GM18951 (cell line): ENCODE results near the gene DLEC1.

ENCODE experiments used
- POLR2A ChIP-seq: IDR thresholded peaks from 4 replicates; pipeline ENCODE4 v1.6.1; 2011; ENCODE audit warnings: mild to moderate bottlenecking; ENCODE audit not compliant: insufficient read length, insufficient read depth; ENCODE audit errors: extremely low read depth
- in situ Hi-C: fragments of 300-500 bp; cut with MboI; formaldehyde crosslinking; loops from one replicate; pipeline ENCODE4 v1.12.0; 2022; ENCODE audit warnings: low sequenced_read_pairs, mixed read lengths, inconsistent platforms; ENCODE audit not compliant: unreplicated experiment

DLEC1 gene

DNA sequence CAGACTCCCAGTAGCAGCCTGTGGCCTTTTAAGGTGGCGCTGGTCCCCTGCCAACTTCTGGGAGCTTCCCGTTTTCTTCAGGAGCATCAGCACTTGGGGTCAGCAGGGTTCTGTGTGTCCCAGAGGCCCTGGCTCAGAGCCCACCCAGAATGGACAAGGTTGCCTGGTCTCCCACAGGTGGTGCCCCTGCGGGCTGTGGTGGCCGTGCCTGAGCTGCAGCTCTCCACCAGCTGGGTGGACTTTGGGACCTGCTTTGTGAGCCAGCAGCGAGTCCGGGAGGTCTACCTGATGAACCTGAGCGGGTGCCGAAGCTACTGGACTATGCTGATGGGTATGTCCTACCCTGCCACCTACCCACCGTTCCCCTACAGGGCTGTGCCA lies 82.4 kb downstream of the DLEC1 start:
- in situ Hi-C loops, result loop anchor here (10.0 kb wide), 1 partner anchor 343 kb away; no protein-coding TSS in a partner anchor
- no peak for TF ChIP-seq POLR2A

DNA sequence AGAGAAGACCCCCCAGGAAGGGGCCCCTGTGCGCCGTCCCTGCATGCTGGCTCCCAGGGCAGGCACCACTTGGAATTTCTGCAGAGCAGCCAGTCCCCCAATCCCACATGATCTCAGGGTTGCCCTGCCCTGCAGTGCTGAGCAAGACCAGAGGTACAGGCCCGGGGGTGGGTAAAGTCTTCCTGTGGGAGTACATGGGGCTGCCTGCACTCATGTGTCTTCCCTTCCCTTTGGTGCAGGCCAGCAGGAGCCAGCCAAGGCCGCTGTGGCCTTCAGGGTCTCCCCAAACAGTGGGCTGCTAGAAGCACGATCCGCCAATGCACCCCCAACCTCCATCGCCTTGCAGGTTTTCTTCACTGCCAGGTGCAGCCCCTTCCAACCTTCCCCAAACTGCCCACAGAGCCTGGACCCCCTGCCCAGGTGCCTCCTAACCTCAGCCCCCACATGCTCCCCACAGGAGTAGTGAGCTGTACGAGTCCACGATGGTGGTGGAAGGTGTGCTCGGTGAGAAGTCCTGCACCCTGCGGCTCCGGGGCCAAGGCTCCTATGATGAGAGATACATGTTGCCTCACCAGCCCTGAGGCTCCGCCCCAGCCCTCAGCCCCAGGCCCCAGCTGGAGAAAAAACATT lies 82.9 kb downstream of the DLEC1 start:
- in situ Hi-C loops, result loop anchor here (10.0 kb wide), 1 partner anchor 343 kb away; no protein-coding TSS in a partner anchor
- no peak for TF ChIP-seq POLR2A

DNA sequence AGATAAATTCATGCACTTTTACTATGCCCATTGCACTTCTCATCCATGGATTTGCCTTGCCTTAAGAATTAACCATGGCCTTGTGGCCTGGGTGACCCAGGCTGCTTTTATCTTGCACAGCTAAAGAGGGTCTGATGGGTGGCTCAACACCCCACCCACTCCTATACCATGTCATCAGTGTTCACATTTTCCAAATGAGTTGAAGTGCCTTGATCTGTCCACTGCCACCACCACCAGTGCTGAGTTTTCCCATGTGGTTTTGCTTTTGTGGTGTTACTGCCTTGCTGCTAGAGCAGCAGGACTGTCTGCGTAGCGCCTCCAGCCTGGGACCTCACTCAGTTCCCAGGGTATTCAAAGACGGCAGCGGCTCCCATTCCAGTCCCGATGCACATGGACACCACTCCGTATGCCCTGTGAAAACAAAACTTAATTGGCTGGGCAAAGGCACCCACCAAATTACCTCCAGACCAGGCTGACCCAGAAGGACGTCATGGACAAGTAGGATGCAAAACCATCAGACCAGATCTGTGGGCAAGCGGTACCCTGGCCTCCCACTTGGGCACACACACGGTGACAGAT lies 83.8 kb downstream of the DLEC1 start:
- in situ Hi-C loops, result loop anchor here (10.0 kb wide), 1 partner anchor 342 kb away; no protein-coding TSS in a partner anchor

DNA sequence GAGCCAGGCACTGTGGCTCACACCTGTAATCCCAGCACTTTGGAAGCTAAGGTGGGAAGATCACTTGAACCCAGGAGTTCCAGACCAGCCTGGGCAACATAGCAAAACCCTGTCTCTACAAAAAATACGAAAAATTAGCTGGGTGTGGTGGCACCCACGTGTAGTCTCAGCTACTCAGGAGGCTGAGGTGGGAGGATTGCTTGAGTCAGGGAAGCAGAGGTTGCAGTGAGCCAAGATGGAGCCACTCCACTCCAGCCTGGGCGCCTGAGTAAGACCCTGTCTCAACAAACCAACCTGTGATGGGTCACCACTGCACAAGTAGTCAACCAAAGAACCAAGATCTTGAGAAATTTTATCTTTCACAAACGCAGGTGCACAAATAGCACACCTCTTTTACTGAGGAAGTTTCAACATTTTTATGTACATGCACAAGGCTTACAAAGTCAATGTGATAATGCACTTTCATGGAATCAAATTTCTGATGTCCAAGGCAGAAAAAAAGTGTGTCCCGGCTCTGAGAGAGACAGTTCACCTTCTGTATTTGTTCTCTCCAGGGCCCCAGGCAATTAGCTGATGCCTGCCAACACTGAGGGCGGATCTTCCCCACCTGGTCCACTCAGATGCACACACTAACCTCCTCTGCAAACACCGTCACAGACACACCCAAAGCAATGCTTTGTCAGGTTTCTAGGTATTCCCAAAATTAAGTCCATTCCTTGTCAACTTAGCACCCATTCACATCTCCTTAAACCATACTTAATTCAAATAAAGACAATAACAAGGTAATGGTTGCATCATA lies 85.5 kb downstream of the DLEC1 start:
- in situ Hi-C loops, result loop anchor here (10.0 kb wide), 1 partner anchor 340 kb away; no protein-coding TSS in a partner anchor
- no peak for TF ChIP-seq POLR2A

More for the DNA sequence above, 83.8 kb downstream of the DLEC1 start:
- TF ChIP-seq POLR2A, result no peak

DNA sequence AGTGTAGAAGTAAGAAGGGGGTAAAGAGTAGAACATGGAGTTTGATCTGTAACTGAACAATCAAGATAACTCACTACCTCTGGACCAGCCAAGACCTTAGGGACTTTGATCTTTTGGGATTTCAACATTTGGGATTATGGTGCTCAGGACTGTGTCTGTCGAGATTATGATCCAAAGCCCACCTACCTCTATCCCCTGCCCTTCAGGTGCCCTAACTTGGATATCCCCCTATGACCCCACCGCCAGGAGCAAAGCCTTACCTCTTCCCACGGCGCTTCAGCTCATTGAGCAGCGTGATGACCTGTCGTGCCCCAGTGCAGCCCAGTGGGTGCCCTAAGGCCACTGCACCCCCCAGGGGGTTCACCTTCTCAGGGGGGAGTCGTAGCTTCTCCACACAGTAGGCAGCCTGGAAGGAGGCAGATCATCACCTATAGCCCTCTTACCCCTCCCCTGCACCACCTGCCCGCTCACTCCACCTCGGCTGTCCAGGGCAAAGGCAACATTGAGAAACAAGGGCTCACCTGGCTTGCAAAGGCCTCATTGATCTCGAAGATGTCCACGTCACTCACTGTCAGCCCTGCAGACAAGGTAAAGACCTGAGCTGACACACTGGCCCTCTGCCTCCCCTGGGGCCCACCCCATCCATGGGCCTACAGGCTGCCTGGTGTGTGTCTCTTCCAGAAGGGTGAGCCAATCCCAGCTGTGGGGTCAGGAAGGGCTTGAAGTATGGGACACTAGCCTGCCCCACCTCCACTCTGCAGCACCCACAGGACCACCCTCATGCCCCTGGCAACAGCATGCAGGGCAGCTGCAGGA lies 86.5 kb downstream of the DLEC1 start:
- in situ Hi-C loops, result loop anchor here (10.0 kb wide), 1 partner anchor 339 kb away; no protein-coding TSS in a partner anchor
- TF ChIP-seq POLR2A, result no peak

DNA sequence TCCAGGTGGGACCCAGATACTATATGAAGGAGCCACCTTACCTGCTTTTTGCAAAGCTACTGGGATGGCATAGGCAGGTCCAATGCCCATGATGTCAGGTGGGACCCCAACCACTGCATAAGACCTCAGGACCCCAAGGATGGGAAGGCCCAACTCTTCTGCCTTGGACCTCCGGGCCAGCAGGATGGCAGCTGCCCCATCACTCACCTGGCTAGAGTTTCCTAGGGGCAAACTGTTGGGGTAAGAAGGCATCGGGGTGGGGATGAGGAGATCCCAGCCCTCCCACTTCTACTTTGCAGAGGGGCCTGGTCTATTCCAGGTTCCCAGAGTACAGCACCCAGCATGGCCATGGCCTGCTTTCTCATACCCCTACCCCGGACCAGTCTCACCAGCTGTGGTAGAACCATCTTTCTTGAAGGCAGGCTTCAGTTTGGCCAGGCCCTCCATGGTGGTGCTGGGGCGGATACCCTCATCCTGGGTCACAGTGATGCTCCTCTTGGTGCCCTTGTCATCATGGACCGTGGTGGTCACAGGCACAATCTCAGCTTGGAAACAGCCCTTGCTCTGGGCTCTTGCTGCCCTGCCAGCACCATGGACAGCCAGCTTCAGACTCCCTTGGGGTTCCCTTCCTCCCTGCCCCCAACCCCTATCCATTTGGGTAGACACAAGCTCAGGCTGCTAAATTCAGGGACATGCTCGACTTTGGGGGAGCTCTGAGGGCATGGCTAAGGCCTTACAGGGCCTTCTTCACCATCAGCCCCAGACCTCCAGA lies 87.3 kb downstream of the DLEC1 start:
- no peak for TF ChIP-seq POLR2A

DNA sequence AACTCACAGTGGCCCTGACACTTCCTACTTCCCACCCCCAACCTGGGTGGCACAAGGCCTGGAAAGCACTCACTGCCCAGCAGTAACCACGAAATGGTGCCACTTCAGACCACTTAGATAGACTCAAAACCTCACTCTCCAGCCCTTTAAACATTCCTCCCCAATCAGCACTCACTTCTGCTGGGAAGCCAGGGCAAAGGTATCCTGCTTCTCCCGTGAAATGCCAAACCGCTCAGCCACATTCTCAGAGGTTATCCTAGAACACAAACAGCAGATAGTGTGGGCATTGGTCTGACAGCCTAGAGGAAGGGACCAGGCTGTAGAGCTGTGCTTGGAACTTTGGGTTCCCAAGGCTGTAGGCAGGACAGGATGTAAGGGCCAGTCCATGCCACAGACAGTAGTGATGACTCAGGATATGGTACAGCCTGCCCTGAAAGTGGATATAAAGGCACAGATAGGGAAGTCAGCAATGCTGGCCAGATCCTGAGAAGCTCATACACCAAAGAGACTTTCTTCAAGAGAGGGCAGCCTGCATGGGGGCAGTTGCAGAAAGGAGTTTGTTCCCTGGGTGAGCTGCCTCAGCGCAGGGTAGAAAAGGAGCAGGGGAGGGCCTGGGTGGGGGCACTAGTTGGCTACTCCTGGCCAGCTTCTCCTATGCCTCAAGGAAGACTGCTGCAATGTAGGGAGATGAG lies 88.7 kb downstream of the DLEC1 start:
- in situ Hi-C loops, result loop anchor here (10.0 kb wide), 1 partner anchor 337 kb away; no protein-coding TSS in a partner anchor
- no peak for TF ChIP-seq POLR2A

More for the DNA sequence above, 87.3 kb downstream of the DLEC1 start:
- in situ Hi-C loops, result loop anchor here (10.0 kb wide), 1 partner anchor 338 kb away; no protein-coding TSS in a partner anchor

DNA sequence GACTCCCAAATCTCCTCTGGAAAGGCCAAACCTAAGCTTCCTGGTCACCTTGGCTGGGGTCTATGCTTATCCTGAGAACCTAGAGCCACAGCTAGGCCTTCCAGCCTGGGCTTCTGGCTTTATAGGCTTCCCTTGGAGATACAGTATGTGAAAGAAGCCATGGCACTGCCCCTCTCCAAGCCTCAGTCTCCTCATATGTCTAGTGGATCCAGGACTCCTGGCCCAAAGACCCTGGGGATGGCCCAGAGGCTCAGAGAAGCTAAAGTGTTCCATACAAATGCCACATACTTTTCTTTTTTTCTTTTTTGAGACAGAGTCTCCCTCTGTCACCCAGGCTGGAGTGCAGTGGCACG lies 89.3 kb downstream of the DLEC1 start:
- no peak for TF ChIP-seq POLR2A
- in situ Hi-C loops, result loop anchor here (10.0 kb wide), 1 partner anchor 337 kb away; no protein-coding TSS in a partner anchor

DNA sequence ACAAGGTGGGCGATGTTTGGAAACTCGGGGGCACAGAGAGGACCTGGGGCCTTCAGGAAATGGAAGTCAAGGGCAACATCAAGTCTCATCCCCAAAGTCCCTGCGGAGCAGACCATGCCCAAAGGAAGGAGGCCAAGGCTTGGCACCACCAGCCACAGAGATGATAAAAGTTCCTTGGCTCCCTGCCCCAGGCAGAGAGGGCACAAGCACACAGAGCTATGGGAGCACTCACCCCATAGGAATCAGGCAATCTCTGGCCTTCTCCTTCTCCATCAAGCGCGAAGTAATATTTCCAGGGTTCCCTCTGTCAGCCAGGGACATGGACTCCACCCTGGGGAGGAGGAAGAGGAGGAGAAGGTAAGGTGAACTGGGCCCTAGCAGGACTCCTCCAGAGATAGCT lies 90.0 kb downstream of the DLEC1 start:
- no peak for TF ChIP-seq POLR2A
- in situ Hi-C loops, result loop anchor here (10.0 kb wide), 1 partner anchor 336 kb away; no protein-coding TSS in a partner anchor

DNA sequence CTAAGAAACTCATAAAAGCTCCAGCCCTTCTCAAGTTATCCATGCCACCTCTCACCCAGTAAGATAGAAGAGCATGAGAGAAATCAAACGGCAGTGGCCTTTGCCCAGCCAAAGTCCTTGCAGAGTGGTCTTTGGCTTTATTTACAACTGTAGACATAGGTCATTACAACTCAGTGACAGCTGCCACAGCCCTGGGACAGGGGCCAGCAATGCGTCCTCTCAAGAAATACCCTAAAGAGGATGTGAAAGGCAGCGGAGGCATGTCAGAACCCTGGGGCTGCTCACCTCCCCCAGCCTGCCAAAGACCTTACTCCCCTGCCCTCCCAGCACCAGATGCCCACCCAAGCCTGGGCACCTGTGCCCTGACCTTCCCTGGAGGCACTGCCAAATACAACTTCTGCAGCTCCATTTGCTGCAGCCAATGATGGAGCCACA lies 91.6 kb downstream of the DLEC1 start:
- no peak for TF ChIP-seq POLR2A
- in situ Hi-C loops, result no loop called here

DNA sequence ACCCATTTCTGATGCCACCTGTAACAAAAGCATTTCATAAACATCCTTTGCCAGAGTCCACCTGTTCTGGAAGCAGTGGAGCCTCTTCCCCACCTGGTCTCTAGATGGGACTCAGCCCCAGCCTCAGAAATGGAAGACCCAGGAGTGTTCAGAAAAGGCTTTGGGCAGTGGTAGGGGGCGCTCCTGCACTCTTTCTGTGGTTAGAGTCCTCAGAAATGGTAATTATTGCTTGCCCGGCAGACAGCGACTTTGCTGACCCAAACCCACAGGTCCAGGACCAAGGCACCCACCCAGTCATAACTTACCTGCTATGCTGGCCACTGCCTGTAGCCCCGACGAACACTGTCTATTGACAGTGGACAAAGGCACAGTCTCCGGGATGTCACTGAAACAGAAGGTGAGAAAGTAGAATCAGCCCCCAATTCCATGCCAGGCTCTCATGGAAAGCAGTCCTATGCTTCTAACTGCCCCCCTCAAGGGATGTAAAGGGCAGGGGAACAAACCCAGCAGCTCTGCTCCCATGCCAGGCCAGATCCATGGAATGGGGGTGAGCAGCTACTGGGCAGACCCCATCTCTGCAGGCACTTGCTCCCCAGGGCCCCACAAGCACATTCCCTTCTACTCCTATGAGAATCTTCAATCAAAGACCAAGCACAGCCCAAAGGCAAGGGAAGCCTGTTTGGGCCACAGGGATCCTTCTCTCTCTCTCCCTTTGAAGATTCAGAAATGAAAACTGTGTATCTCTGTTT lies 92.8 kb downstream of the DLEC1 start:
- no peak for TF ChIP-seq POLR2A
- in situ Hi-C loops, result no loop called here
